ENCODE measurements around the gene KIF3B.

Gene KIF3B

GRCh38 chr20:32277361-32278198 is at the start of gene KIF3B:
TSS of gene KIF3B (plus strand) at chr20:32277651. CDS start at chr20:32309778, 32,127 bp downstream.
- TF ChIP-seq CTCF (IDR thresholded peaks at IDR 0.05; ENCODE audit: insufficient read depth, low read depth, low read length, missing control alignments): no peak
- peak; percentile 89 for DNase-seq (ENCODE audit: low read depth)

GRCh38 chr20:32227744-32228688 is 49.4 kb upstream of the KIF3B start:
- H3K4me3 ChIP-seq (ENCODE audit: low read length): no peak overlapping the region
- no peak for TF ChIP-seq CTCF (IDR thresholded peaks at IDR 0.05; ENCODE audit: insufficient read depth, low read depth, low read length, missing control alignments)
- DNase-seq (ENCODE audit: low read depth): no peak

More at GRCh38 chr20:32277361-32278198, at the start of gene KIF3B:
- peak within 1 kb of the TSS; percentile 84 for H3K4me3 ChIP-seq (ENCODE audit: low read length)

- no peak overlapping the region for H3K4me3 ChIP-seq (ENCODE audit: low read length)
- no peak for DNase-seq (ENCODE audit: low read depth)
- no peak for TF ChIP-seq CTCF (IDR thresholded peaks at IDR 0.05; ENCODE audit: insufficient read depth, low read depth, low read length, missing control alignments)
Observed at GRCh38 chr20:32229251-32229747, 48.2 kb upstream of the KIF3B start.

GRCh38 chr20:32230707-32231106 is 46.7 kb upstream of the KIF3B start:
- H3K4me3 ChIP-seq (ENCODE audit: low read length): no peak overlapping the region
- no peak for DNase-seq (ENCODE audit: low read depth)
- TF ChIP-seq CTCF (IDR thresholded peaks at IDR 0.05; ENCODE audit: insufficient read depth, low read depth, low read length, missing control alignments): no peak

GRCh38 chr20:32231245-32231644 is 46.2 kb upstream of the KIF3B start:
- no peak overlapping the region for H3K4me3 ChIP-seq (ENCODE audit: low read length)
- TF ChIP-seq CTCF (IDR thresholded peaks at IDR 0.05; ENCODE audit: insufficient read depth, low read depth, low read length, missing control alignments): no peak
- no peak for DNase-seq (ENCODE audit: low read depth)

- no peak overlapping the region for H3K4me3 ChIP-seq (ENCODE audit: low read length)
- no peak for DNase-seq (ENCODE audit: low read depth)
- no peak for TF ChIP-seq CTCF (IDR thresholded peaks at IDR 0.05; ENCODE audit: insufficient read depth, low read depth, low read length, missing control alignments)
Observed at GRCh38 chr20:32231847-32232246, 45.6 kb upstream of the KIF3B start.
